KOPT-K1 (cell line): Measurements from ENCODE around the gene ZNF26.
A peak's percentile ranks its signal among the peaks of the same experiment; 100 is the strongest.
"Not testable (repeated sequence)": the region's sequence is repeated elsewhere in the genome, so short reads cannot be mapped to it uniquely, and the experiment has no call there.

ENCODE experiments used
- H3K27ac ChIP-seq: fragments of 200-600 bp; sonication (generic); 2 replicates; pipeline ENCODE4 v1.5.1; 2016; ENCODE audit warnings: antibody characterized with exemption, mild to moderate bottlenecking, low read depth, low read length; ENCODE audit not compliant: poor library complexity, severe bottlenecking
- H3K36me3 ChIP-seq: fragments of 200-600 bp; sonication (generic); 2 replicates; pipeline ENCODE4 v1.5.1; 2017; ENCODE audit warnings: antibody characterized with exemption, mild to moderate bottlenecking, low read length, moderate library complexity; ENCODE audit not compliant: insufficient read depth
- H3K9me3 ChIP-seq: fragments of 200-600 bp; sonication (generic); 2 replicates; pipeline ENCODE4 v1.5.1; 2017; ENCODE audit warnings: antibody characterized with exemption, low read length, mild to moderate bottlenecking; ENCODE audit not compliant: insufficient read depth, poor library complexity, severe bottlenecking

ZNF26 gene, protein sequence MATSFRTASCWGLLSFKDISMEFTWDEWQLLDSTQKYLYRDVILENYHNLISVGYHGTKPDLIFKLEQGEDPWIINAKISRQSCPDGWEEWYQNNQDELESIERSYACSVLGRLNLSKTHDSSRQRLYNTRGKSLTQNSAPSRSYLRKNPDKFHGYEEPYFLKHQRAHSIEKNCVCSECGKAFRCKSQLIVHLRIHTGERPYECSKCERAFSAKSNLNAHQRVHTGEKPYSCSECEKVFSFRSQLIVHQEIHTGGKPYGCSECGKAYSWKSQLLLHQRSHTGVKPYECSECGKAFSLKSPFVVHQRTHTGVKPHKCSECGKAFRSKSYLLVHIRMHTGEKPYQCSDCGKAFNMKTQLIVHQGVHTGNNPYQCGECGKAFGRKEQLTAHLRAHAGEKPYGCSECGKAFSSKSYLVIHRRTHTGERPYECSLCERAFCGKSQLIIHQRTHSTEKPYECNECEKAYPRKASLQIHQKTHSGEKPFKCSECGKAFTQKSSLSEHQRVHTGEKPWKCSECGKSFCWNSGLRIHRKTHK

DNA sequence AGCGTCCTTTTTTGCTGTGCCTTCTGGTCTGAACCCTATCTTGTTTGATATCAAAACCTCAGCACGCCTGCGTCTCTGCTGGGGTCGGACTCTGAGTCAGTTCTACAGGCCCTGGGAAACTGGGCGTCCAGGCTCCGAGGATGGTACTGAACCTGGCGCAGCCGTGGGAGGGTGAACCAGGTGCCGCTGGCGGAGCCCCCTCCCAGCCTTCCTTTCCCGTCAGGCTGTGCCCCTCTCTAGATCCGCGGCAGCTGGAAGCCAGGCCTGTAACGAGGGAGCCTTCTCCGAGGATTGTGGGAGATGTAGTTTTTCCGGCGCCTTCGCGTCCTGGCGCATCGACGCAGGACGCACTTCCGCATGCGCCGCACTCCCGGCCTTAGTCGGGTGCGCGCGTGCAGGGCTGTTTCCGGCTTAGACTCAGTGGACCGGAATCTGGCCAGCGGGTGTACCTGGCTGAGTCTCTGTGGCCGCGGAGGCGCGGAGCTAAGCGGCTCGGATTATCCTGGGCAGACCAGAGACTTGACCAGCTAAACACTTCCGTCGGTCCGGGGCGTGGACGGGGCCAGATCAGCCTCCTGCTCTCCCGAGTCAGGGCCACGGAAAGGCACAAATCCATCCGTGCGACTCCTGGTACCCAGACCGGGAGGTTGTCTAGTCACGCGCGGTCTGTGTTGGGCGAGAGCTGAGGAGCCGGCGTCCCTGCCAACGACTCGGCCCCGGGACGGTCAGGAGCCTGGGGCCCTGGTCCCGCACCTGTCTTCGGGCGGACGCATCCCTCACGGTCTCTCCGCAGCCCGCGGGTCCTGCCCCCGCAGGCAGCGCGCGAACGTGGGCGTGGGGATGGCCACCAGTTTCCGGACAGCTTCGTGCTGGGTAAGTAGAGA is at the start of gene ZNF26:
Gene ZNF26 (plus strand): TSS at position 367 of the 884 bp plus-strand sequence. CDS start 474 bp downstream, at position 841.
- Histone ChIP-seq H3K36me3 (peaks cover 38% of the 10 kb centered on the region), H3K9me3 (peaks cover 62% of the 10 kb centered on the region), H3K27ac (peak within 1 kb of the TSS; percentile 69)

DNA sequence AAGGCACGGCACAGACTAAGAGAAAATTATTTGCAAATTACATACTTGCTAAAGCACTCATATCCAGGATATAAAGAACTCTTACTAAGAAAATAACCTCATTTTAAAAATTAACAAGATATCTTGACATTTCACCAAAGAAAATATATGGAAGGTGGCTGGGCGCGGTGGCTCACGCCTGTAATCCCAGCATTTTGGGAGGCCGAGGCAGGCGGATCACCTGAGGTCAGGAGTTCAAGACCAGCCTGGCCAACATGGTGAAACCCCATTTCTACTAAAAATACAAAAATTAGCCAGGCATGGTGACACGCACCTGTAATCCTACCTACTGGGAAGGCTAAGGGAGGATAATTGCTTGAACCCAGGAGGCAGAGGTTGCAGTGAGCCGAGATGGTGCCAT is 49.2 kb upstream of the ZNF26 start:
- Histone ChIP-seq H3K9me3 (peaks cover 89% of the 10 kb centered on the region), H3K36me3 (peaks cover 27% of the 10 kb centered on the region)
- not testable (repeated sequence) for H3K27ac ChIP-seq

DNA sequence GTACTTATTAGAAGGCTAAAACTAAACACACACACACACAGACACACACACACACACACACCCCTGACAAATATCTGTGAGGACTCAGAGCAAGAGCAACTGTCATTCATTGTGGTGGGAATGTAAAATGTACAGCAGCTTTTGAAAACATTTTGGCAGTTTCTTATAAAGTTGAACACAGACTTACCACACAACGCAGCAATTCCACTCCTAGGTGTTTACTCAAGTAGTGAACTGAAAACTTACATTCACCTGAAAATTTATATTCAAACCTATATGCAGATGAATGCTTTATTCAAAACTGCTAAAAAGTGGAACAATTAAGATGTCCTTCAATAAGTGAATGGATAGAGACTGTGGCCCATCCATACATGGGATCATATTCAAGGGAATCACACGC is 48.7 kb upstream of the ZNF26 start:
- Histone ChIP-seq H3K27ac (no peak overlapping the region), H3K36me3 (peaks cover 32% of the 10 kb centered on the region), H3K9me3 (peaks cover 89% of the 10 kb centered on the region)

DNA sequence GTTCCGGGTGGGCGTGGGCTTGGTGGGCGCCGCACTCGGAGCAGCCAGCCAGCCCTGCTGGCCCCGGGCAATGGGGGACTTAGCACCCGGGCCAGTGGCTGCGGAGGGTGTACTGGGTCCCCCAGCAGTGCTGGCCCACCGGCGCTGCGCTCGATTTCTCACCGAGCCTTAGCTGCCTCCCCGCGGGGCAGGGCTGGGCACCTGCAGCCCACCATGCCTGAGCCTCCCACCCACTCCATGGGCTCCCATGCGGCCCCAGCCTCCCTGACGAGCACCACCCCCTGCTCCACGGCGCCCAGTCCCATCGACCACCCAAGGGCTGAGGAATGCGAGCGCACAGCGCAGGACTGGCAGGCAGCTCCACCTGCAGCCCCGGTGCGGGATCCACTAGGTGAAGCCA is 47.4 kb upstream of the ZNF26 start:
- peaks cover 89% of the 10 kb centered on the region for H3K9me3 ChIP-seq
- peaks cover 41% of the 10 kb centered on the region for H3K36me3 ChIP-seq

DNA sequence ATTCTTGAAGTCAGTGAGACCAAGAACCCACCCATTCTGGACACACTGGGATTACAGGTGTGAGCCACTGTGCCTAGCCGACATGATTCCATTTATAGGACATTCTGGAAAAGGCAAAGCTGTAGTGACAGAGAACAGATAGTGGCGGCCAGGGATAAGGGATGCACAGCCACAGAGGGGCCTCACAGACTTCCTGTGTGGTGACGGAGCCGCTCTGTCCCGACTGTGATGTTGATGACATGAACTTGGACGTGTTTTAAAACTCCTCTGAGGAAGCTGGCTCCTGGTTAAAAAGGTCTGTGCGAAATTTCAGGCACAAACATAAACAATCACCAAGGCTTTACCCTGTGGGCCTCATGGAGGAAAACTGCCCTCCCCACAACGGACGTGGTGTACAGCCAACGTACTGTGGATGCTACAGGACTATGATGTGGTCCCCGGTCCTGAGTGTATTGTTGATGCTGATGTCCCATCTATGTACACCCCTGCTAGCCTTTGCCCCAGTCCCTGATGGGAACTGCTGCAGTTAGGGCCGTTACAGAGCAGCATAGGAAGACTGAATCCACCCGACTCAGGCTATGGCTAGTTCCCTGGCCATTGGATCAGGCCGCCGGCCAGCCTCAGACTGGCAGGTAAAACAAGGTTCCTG is 46.0 kb upstream of the ZNF26 start:
- Histone ChIP-seq H3K36me3 (peaks cover 55% of the 10 kb centered on the region), H3K9me3 (peaks cover 89% of the 10 kb centered on the region), H3K27ac (no peak overlapping the region)

More for the DNA sequence above, 47.4 kb upstream of the ZNF26 start:
- H3K27ac ChIP-seq = not testable (repeated sequence)

DNA sequence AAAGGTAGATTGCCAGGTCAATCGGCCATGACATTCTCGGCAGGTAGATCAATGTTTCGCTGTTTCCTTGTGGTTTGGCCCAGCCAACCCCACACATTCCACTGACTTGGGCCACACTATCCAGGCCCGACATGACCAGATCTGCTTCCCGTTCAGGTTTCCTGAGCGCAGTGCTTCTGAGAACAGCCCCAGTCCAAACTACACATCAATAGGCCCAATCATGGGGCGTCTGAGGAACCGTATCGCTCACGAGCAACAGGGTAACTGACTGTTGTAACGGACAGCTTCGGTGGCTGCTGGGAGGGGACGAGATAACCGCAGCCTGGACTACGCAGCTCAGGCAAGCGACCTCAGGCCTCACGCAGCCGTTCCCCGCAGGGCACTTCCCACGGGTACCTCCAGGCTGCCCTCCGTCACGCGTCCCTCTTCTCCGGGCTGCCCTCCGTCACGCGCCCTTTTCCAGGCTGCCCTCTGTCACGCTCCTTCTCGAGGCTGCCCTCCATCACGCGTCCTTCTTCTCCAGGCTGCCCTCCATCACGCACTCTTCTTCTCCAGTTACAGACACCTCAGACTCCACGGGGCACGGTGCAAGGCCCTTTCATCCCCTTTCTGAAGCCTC is 44.7 kb upstream of the ZNF26 start:
- no peak overlapping the region for H3K27ac ChIP-seq
- peaks cover 68% of the 10 kb centered on the region for H3K36me3 ChIP-seq
- peaks cover 91% of the 10 kb centered on the region for H3K9me3 ChIP-seq

DNA sequence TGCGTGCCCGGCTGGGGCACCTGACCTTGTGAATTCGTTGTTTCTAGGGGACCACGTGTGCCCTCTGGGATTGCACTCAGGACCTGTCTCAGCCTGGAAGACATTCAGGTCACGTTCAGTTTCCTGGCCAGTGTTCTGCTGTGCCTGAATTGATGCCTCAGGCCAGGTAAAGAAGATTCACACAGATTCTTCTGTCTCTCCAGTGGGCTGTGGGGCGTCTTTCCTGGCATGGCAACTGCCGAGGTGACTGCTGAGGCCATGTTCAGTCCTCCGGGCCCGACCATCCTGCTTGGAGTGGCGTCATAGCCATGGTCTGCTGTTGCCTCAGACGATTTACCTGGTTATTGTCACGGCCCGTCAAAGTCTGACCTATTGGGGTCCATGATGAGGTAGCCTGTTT is 43.6 kb upstream of the ZNF26 start:
- peaks cover 91% of the 10 kb centered on the region for H3K9me3 ChIP-seq

DNA sequence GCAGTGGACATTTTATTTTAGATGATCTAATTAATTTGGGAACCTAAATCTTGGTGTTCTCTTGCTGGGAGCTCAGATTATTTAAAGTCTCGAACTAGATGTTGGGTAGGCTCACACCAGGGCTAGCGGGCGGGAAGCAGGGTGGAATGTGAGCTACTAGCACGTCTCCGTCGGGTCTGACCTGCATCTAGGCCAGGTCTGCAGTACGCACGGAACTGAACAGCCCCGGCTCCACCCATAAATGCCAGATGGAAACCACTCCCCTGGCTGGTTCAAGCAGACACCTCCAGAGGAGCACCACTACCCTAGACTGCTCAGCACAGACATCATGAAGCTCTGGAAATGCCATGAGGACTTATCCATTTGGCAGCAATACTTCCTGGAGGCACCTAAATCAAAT is 40.4 kb upstream of the ZNF26 start:
- Histone ChIP-seq H3K27ac (no peak overlapping the region), H3K9me3 (peaks cover 99% of the 10 kb centered on the region), H3K36me3 (peaks cover 93% of the 10 kb centered on the region)

More for the DNA sequence above, 43.6 kb upstream of the ZNF26 start:
- Histone ChIP-seq H3K36me3 (peaks cover 74% of the 10 kb centered on the region), H3K27ac (no peak overlapping the region)

DNA sequence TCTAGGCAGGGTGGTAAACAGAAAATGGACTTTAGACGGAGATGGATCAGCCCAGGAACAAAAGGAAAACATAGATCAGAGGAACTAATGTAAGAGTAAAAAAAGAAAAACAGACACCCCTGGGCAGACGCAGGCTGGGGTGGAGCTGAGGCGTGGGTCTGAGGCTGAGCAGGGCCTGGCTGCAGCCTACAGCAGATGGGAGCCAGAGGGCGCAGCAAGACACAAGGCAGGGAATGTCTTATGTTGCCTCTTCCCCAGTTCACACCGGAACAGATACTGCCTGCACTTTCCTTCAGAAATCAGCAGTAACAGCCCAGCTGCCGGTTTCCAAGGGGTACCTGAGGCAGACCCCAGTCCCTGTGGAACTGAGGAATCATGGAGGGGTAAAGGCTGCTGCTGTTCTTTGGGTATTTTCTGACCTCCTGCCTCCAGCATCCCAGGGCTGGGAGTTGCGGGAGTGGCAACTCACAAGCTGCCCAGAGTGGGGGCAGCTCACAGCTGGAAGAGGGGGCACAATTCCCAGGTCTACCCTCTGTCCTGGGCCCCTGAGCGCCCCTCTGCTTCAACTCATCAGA is 39.8 kb upstream of the ZNF26 start:
- H3K9me3 ChIP-seq = peaks cover 99% of the 10 kb centered on the region
- H3K27ac ChIP-seq = no peak overlapping the region
- H3K36me3 ChIP-seq = peaks cover 92% of the 10 kb centered on the region

DNA sequence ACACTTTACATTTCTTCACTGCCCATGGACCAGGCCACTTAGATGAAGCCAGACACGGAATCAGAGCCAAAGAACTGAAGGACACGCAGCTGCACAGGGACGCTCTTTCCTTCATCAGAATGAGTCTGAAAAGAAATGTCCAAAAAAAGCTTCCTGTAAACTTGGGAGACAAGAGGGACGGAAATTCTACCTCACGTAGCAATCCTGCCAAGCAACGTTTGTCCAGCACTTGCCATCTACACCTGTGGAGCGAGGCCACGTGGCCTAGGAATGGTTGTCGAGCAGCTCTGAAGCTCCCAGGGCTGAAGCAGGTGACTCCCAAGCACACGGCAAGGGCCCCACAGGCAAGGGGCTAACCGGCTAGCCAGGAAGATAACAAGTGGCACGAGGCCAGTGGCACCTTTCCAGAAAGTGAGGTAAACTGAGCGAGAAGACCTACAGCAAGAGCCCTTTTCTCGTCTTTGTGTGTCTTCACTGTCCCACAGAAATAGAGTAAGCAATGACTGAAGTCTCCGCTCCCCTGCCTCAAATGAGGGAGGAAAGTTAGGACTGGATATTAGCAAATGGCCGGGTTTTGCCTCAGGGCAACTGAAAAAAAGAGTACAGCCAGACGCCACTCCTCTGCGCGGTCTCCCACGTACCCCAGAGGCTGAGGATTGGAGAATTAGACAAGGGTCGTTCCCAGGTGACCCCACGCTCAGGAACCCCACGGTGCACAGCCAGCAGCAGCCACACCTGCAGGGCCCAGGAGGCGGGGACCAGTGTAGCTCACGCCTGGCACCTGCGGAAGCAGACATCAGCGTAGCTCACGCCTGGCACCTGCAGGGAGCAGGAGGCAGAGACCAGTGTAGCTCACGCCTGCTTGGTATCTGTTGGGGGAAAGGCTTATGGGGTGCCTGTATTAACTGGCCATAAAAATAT is 37.8 kb upstream of the ZNF26 start:
- no peak overlapping the region for H3K27ac ChIP-seq

DNA sequence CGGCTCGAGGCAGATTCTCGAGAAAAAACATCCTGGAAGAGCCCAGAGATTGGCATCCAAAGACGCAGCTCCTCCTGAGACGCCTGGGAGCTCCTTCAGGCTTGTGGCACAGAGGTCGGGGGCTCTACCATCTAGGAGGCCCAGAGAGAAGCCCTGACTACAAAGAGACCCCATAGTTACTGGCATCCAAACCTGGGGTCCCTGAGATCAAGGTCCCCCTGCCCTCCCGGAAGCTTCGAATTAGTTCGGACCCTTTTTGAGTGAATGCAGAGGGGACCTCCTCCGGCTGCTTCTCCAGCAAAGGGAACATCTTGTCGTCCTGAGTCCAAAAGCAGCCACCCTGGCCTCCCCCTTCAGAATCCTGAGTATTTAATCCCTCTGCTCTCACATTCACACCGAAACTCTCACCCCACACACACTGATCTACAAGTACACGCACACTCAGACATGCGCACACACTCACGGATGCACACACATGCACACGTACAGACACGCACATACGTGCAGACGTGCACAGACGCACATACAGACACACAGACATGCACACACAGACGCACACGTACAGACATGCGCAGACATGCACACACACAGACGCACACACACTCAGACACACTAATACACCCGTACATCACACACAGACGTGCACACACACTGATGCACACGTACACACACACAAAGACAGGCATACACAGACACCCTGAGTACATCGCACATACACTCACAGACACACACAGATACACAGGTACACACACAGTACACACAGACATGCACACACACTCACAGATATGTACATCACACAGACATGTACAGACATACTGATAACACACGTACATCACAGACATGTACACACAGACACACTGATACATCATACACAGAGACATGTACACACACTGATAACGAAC is 36.0 kb upstream of the ZNF26 start:
- H3K9me3 ChIP-seq = peaks cover 90% of the 10 kb centered on the region
- peaks cover 66% of the 10 kb centered on the region for H3K36me3 ChIP-seq
- H3K27ac ChIP-seq = no peak overlapping the region

More for the DNA sequence above, 37.8 kb upstream of the ZNF26 start:
- Histone ChIP-seq H3K36me3 (peaks cover 83% of the 10 kb centered on the region), H3K9me3 (peaks cover 99% of the 10 kb centered on the region)

DNA sequence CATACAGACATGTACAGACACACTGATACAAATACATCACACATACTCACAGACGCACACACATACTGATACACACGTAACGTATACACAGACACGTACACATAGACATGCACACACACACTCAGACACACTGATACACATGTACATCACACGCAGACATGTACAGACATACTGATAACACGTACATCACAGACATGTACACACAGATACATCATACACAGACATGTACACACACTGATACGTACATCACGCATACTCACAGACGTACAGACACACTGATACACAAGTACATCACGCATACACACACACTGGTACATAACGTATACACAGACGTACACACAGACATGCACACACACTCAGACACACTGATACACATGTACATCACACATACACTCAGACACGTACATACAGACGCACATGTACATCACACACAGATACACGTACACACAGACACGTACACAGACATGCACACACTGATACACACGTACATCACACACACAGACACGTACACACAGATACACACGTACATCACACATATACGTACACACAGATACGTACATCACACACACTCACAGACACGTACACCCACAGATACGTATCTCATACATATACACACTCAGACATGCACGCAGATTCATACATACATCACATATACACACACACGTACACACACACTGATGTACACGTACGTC is 35.2 kb upstream of the ZNF26 start:
- Histone ChIP-seq H3K36me3 (peaks cover 58% of the 10 kb centered on the region), H3K27ac (no peak overlapping the region), H3K9me3 (peaks cover 82% of the 10 kb centered on the region)
